ENCODE data around the gene ME1.
A peak's percentile ranks its signal among the peaks of the same experiment; 100 is the strongest.

Gene ME1

DNA sequence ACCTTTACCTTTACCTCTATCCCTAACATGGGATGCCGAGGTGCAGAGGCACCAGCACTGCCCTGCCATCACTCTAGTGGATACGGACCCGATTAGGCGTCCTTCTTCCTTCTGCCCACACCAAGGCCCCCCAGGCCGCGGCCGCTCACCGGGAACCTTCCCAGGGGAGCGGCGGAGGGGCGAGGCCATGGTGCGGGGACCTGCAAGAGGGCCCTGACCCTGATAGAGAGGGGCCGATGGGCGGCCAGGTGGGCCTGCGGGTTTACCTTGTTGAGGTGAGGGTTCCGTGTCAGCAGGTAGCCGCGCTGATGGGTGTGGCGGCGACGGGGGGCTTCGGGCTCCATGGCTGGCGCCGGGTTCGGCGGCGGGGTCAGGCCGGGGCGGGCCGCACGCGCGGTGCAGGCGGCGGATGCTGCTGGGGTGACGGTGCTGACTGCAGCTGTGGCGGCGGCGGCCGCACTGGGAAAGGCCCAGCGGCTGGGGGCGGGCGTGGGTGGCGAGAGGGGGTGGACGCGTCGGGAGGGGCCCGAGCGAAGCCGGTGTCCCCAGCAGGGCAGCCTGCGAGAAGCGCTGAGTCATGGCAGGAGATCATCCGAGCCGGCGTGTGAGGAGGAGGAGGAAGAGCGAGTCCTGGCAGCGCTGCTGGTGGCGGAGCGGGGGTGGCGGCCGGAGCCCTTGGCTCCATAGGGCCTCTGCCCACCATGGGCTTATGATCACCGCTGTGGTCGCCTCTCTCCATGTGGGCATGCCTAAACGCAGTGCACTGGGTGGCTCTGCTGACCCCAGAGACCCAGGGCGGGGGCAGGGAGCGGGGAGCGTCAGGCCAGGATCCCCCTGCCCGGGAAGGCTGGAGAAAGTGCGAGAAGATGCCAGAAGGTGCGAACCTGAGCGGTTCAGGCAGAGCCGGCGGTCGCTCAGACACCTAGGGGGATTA, at the start of gene ME1 (continued):
- TF ChIP-seq ZNF18 (tag by site-specific recombination; IDR thresholded peaks at IDR 0.05), result no peak
- TF ChIP-seq ZNF707 (tag by site-specific recombination; IDR thresholded peaks at IDR 0.05), result no peak
- TF ChIP-seq, protein P1, sequence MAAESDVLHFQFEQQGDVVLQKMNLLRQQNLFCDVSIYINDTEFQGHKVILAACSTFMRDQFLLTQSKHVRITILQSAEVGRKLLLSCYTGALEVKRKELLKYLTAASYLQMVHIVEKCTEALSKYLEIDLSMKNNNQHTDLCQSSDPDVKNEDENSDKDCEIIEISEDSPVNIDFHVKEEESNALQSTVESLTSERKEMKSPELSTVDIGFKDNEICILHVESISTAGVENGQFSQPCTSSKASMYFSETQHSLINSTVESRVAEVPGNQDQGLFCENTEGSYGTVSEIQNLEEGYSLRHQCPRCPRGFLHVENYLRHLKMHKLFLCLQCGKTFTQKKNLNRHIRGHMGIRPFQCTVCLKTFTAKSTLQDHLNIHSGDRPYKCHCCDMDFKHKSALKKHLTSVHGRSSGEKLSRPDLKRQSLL (tag by site-specific recombination; IDR thresholded peaks at IDR 0.05), result no peak
- TF ChIP-seq SP3 (tag by site-specific recombination; IDR thresholded peaks at IDR 0.05), result peak; percentile 87
- TF ChIP-seq ZNF544 (tag by site-specific recombination; IDR thresholded peaks at IDR 0.05), result no peak
- peak; percentile 61; the same call in 1 of the 2 replicates for TF ChIP-seq ZFP37 (tag by site-specific recombination; IDR thresholded peaks at IDR 0.05)
- TF ChIP-seq REPIN1 (tag by site-specific recombination; IDR thresholded peaks at IDR 0.05; ENCODE audit: low read depth), result no peak
- 0 out of 2 replicates have a peak, but pooled peaks have one; percentile 69 for TF ChIP-seq HOXA7 (CRISPR knock-in tag; IDR thresholded peaks at IDR 0.05; ENCODE audit: borderline replicate concordance)
- TF ChIP-seq, protein P2, sequence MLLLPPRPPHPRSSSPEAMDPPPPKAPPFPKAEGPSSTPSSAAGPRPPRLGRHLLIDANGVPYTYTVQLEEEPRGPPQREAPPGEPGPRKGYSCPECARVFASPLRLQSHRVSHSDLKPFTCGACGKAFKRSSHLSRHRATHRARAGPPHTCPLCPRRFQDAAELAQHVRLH (tag by site-specific recombination; IDR thresholded peaks at IDR 0.05), result no peak
- TF ChIP-seq ZNF48 (tag by site-specific recombination; IDR thresholded peaks at IDR 0.05), result no peak
- TF ChIP-seq ZNF521 (tag by site-specific recombination; IDR thresholded peaks at IDR 0.05), result no peak
- TF ChIP-seq, protein P3, sequence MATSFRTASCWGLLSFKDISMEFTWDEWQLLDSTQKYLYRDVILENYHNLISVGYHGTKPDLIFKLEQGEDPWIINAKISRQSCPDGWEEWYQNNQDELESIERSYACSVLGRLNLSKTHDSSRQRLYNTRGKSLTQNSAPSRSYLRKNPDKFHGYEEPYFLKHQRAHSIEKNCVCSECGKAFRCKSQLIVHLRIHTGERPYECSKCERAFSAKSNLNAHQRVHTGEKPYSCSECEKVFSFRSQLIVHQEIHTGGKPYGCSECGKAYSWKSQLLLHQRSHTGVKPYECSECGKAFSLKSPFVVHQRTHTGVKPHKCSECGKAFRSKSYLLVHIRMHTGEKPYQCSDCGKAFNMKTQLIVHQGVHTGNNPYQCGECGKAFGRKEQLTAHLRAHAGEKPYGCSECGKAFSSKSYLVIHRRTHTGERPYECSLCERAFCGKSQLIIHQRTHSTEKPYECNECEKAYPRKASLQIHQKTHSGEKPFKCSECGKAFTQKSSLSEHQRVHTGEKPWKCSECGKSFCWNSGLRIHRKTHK (tag by site-specific recombination; IDR thresholded peaks at IDR 0.05), result no peak
- peak; percentile 39; the same call in 1 of the 2 replicates for TF ChIP-seq ZNF394 (tag by site-specific recombination; IDR thresholded peaks at IDR 0.05; ENCODE audit: borderline replicate concordance)
- peak; percentile 93 for TF ChIP-seq KLF16 (tag by site-specific recombination; IDR thresholded peaks at IDR 0.05)
- peak; percentile 79; the same call in 1 of the 2 replicates for TF ChIP-seq KLF8 (tag by site-specific recombination; IDR thresholded peaks at IDR 0.05)
- TF ChIP-seq ZBTB1 (tag by site-specific recombination; IDR thresholded peaks at IDR 0.05), result no peak
- TF ChIP-seq ZNF654 (tag by site-specific recombination; IDR thresholded peaks at IDR 0.05; ENCODE audit: low read depth), result no peak
- peak; percentile 23 for TF ChIP-seq YY1 (tag by site-specific recombination; IDR thresholded peaks at IDR 0.05)
- TF ChIP-seq, protein P4, sequence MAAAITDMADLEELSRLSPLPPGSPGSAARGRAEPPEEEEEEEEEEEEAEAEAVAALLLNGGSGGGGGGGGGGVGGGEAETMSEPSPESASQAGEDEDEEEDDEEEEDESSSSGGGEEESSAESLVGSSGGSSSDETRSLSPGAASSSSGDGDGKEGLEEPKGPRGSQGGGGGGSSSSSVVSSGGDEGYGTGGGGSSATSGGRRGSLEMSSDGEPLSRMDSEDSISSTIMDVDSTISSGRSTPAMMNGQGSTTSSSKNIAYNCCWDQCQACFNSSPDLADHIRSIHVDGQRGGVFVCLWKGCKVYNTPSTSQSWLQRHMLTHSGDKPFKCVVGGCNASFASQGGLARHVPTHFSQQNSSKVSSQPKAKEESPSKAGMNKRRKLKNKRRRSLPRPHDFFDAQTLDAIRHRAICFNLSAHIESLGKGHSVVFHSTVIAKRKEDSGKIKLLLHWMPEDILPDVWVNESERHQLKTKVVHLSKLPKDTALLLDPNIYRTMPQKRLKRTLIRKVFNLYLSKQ (tag by site-specific recombination; IDR thresholded peaks at IDR 0.05; ENCODE audit: borderline replicate concordance), result 0 out of 2 replicates have a peak, but pooled peaks have one; percentile 3
- TF ChIP-seq, protein P5, sequence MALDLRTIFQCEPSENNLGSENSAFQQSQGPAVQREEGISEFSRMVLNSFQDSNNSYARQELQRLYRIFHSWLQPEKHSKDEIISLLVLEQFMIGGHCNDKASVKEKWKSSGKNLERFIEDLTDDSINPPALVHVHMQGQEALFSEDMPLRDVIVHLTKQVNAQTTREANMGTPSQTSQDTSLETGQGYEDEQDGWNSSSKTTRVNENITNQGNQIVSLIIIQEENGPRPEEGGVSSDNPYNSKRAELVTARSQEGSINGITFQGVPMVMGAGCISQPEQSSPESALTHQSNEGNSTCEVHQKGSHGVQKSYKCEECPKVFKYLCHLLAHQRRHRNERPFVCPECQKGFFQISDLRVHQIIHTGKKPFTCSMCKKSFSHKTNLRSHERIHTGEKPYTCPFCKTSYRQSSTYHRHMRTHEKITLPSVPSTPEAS (tag by site-specific recombination; IDR thresholded peaks at IDR 0.05), result no peak
- peak; percentile 68 for TF ChIP-seq SP2 (tag by site-specific recombination; IDR thresholded peaks at IDR 0.05)
- no peak for TF ChIP-seq ZNF830 (tag by site-specific recombination; IDR thresholded peaks at IDR 0.05; ENCODE audit: low read depth)
- TF ChIP-seq ZNF610 (tag by site-specific recombination; IDR thresholded peaks at IDR 0.05; ENCODE audit: borderline replicate concordance), result peak; percentile 29
- 0 out of 2 replicates have a peak, but pooled peaks have one; percentile 52 for TF ChIP-seq ZNF561 (tag by site-specific recombination; IDR thresholded peaks at IDR 0.05; ENCODE audit: borderline replicate concordance)
- TF ChIP-seq ZXDB (tag by site-specific recombination; IDR thresholded peaks at IDR 0.05), result peak; percentile 79
- TF ChIP-seq KLF7 (tag by site-specific recombination; IDR thresholded peaks at IDR 0.05; ENCODE audit: borderline replicate concordance), result no peak
- no peak for TF ChIP-seq ZNF530 (tag by site-specific recombination; IDR thresholded peaks at IDR 0.05; ENCODE audit: low read depth)
- TF ChIP-seq KLF1 (tag by site-specific recombination; IDR thresholded peaks at IDR 0.05), result peak; percentile 63; the same call in 1 of the 2 replicates
- peak; percentile 77 for TF ChIP-seq CTCF (tag by site-specific recombination; IDR thresholded peaks at IDR 0.05)
- TF ChIP-seq ZNF19 (tag by site-specific recombination; IDR thresholded peaks at IDR 0.05; ENCODE audit: low read depth), result no peak
